NCI-H2029 (cell line): ENCODE data around the gene GRM1.

Source experiments
- DNase-seq: peaks from one replicate; lab custom pipeline; 2025; lab: John Stamatoyannopoulos, UW

Gene GRM1

DNA sequence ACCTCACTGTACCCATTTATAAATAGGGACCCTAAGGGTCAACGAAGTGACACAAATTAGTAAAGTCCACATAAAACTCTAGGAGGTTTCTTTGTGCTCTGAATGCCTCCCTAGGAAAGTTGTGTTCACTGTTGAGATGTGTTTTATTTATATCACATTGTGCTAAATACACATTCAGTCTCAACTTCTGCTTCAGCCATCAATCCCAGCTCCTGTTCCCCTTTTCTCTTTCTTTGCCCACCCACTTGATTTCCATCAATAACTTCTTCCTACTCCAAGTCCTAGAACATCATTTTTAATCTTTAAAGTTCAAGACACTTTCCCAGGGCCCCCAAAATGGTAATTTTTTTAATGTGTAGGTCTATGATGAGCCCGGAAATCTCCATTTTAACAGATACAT, 306.5 kb downstream of the GRM1 start:
- DNase-seq: no peak

DNA sequence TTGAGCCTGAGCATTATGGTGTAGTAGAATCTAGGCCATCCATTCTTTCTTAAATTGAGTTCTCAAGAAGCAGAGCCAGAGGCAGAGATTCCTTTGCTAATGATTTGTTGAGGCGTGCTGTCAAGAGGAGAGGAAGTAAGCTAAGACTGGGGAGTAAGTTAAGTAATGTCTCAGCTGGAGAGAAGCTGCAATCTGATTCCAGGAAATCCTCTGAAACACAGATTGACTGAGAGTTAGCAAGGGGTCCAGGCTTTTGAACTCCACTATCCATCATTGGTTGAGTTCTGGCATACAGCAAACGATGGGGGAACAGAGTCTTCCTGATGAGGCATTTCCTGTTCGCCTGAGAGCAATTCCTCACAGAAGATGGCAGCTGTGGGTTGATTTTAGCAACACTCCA, 307.3 kb downstream of the GRM1 start:
- DNase-seq: no peak

DNA sequence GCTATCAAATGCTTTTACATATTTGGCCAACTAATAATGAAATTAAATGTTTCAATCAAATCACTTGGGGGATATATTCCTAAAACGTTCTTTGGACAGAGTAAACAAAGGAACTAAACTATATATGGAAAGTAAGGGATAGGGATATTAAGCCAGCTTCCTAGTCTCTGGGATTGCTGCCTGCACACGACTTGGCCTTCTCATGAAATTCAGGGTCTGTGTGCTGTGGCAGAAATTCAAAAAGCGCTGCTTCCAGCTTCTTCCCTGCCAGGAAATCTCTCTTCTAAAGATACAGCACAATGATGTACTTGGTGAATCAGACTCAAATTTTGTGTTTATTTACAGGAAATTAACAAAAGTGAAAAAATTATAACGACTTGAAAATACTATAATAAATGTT, 308.5 kb downstream of the GRM1 start:
- DNase-seq: no peak

DNA sequence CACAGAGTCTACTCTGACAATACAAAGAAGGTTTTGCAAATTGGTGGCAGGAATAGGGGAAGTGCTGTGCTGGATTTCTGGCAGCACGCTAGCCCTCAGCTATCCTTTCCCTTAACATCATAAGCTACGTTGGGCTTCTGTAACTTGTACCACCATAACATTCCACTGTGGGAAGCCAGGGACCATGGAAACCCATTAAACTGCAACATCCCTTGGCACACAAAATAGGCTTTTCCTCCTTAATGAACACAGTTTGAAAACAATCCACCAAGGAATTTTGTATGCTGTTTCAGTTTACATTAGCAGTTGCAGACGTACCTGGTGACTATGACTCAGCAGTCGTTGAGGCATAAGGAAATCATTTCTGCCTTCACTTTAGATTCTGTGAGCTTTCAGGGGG, 310.9 kb downstream of the GRM1 start:
- DNase-seq: no peak

DNA sequence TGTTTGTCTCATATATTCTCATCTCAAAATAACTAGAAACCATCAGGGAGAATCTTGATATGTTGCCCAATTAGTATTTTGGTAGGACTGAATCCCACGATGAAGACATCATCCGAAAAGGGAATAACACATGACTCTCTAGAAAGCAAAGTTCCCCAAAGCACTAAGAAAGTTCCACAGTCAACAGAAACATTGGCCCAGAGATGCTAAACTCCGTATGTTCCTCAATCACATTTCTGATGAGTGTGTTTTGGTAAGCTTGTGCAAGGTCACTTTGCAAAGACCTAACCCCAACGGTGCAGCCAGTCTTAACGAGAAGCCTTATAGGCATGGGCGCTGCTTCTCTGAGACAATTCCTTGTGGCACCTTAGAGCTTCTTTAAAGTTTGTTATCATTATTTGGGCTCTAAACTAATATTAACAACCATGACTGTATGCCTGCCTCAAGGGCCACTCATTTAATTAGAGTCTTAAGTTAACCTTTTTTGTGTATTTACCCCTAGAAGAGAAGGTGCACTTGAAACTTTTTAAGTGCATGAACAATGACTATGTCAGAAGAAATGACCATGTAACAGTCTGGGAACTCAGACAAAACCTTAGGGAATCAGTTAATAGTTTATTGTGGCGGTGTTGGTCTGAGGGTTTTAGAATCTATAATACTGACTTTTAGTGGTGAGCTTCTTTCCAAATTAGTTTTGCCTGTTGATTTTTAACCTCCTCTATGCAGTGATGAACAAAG, 312.8 kb downstream of the GRM1 start:
- DNase-seq: no peak

DNA sequence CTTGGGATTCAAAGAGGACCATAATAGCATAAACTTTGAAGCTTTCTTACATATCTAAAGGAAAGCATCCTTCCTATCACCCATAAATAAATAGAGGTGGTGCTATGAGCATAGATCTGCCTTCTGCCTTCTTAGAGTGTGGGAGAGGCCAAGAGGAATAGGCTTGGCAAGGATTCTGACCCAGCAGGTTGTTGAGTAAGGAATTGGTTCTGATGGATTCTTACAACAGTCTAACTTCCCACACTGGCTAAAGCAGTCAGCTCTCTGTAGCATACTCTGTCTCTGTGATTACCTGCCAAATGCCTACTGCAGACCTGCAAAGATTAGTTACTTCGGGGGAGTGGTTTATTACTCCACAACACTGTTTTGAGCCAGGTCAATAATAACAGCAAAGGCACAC, 316.7 kb downstream of the GRM1 start:
- no peak for DNase-seq

DNA sequence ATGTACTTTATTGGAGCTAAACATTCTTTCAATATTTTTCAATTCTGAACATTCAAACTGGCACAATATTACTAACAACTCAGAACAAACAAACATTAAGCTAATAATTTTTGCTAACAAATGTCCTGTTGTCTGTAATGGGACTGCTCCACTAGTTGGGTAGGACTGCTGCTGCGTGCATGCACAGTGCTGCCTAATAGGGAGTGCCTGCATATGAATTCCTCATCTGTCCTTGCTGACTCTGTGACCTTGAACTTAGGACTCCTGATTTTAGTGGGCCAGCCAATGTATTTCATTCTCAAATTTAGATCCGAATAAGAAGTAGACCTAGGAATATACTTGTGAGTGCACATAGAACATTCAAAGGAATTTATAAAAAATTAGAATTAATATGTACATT, 318.2 kb downstream of the GRM1 start:
- no peak for DNase-seq

DNA sequence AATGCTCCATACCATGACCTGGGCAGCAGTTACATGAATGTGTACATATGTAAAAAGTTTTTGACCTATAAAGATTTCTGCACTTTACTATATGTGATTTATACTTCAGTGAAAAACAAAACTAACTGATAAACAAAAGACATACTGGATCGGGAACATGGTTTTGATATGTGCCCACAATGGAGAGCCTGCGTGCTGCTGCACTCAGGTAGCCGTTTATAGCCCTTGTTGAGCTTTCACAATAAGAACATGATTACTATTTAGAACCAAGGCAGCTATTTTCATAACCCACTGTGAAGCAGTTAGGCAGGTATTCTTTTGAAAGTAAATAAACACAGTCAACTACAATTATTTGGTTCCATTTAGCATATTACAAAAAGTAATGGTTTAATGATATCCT, 318.8 kb downstream of the GRM1 start:
- DNase-seq: no peak

DNA sequence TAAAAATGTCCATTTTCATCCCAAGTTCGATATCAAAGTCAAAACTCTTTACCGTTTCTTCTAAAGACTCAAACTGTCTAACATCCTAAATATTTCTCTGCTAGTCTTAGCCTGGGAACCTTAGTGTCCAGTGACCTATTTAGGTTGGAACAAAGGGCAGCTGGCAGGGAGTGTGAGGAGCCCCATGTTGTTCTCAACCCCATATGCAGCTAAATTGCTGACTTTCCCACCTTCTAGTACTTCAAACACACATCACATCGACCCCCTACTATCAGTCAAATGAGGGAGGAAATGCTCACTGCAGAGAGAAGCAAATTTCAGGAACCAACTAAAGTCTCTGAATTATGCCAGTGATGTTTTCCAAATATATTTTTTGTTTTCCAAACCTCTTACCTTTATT, 322.2 kb downstream of the GRM1 start:
- DNase-seq: no peak

DNA sequence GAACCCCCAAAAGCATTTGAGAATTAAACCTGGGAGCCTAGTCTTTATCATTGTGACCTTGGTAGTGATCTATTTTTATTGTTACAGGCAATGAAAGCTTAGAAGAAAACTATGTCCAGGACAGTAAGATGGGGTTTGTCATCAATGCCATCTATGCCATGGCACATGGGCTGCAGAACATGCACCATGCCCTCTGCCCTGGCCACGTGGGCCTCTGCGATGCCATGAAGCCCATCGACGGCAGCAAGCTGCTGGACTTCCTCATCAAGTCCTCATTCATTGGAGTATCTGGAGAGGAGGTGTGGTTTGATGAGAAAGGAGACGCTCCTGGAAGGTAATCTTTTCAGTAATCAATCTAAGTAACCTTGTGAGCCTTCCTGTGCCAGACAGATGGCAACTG, 323.3 kb downstream of the GRM1 start:
- DNase-seq: no peak

DNA sequence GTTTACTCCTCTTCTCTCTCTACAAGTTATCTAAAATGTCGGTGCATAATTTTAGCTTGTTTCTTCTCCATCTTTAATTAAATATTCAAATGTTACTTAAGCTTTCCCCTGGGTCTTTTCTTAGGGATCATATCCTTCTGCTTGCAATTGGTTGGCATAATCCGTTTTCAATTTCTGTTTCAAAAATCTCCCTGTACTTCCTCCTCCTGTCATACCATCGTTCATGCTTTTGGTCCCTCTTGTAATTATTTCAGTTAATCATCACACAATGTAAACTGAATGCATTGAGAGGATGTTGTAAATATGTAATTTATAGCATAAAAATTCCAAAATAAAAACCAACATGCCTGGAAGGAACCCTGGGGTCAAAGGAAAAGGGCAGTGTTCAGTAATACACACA, 325.6 kb downstream of the GRM1 start:
- no peak for DNase-seq

DNA sequence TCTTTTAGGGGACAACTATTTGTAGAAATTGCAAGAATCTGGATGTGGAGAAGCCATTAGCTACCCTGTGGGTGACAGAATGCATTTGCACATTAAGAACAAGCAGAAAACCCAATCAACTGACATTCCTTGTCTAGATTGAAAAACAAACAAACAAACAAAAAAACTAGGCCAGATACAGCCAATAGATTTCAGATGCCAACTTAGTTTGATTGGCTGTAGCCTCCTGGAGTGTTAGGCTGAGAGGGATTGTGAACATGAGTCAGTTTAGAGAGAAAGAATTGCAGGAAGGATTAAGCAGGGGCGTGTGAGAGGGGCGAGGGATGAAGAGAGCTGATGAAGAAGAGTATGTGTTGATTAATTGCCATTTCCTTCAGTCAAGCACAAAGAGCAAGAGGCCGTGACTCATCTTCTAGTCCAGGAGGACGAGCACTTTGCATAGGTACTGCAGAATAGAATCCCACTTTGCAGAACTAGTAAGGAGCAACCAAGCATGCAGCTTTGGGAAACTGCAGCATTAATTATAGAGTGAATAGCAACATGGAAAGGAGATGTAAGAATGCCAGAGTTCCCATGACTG, 326.7 kb downstream of the GRM1 start:
- DNase-seq: no peak

DNA sequence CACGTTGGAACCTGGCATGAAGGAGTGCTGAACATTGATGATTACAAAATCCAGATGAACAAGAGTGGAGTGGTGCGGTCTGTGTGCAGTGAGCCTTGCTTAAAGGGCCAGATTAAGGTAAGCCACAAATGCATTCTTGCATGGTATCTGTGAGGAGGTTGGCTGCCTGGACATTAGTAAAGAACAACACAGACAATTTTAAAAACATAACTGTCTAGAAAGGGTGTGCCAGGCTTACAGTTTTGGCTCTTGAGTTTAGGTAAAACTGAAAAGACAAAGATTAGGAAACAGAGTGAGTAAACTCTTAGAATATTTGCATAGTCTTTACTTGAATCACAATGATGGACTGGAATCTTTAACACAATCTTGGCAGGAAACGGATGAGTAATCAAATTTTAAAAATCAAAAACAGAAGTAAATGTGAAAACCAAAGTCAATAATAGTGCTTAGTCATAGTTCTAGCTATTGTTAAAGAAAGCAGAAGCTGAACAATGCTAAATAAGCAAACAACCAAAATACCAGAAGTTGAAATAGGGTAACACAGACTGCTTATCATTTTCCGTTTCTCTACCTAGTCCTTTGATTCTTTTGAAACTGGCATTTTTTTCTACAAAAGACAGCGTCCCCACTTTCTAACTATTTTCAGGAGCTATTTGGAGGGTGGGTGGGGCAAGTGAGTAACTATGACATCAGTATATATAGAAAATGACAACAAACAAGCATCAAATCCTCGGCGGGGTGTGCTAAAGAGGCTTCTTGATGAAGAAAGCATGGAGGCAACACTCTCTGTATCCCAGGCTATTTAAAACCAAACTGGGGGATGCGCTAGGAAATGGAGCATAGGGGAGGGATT, 328.9 kb downstream of the GRM1 start:
- DNase-seq: no peak

DNA sequence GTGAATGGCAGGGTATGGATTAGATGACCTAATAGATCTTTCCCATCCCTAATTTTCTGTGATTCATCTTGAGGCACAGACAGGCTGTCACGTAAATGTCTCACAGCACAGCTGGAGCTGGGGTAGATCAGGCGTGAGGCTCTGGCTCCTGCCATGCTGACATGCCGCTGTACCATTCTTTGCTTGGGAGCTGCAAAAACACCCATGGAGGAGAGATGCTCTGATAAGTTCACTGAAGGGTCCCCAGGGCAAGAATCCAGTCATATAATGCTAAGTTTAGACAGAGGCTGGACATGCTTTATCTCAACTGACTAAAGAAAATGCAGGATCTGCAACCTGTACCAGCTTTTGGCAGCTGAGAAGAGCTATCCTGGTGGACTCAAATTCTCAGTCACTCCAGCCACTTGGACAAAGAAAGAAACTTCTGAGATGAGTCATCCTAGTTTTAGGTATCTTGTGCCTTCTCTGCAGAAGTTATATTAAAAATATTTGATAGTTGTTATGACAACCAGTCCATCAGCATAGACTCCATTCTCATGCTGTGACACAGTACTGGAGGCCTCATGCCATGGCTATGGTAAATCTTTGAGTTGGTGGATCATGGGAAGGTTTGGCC, 329.7 kb downstream of the GRM1 start:
- no peak for DNase-seq

DNA sequence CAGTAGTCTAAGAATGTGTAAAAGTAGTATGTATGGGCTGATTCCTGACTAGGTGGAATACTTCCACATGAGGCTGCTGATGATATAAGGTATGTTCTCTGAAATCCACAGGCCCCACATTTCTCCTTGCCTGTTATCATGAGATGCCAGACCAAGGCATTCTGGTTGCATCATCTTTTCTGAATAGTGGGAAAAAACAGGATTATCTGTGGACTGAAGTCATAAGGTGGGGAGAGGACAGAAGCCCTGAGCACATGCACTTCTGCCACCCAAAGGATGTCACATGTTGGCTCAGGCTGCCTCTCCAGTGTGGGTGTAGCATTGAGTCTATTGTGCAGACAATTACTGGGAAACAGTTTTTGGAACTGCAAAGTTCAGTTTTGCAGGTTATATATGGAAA, 330.3 kb downstream of the GRM1 start:
- DNase-seq: no peak

DNA sequence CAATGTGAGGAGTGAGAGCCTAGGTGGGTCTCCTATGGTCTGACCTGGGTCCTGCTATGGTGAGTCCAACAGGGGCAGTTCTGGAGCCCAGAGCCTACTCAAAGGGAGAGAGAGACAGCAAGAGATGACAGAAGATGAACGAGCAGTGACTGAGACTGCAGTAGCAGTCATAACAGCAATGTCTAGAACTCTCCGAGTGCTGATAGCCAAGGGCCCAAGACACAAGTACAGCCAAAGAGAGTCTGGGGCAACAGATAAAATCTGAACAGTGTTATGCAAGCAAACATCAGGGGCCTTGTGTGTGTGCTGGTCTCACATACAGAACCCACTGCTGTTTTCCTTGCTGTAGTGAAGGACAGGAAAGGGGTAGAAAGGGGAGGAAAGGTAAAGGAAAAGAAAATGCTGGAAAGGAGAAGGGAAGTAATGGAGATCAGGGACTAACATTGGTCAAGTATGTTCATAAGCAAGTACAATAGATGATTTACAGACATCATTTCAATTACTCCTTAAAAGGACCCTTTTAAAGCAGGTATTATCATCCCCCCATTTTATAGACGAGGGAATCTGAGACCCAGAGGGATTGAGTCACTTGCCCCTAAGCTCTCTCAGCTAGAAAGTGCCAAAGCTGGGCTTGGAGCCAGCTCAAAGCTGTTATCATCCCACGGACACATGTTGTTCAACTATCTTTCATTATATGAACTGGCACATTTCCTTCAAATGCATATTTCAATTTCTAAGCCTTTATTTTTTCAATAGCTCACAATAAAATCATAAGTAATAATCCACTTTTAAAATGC, 332.5 kb downstream of the GRM1 start:
- no peak for DNase-seq

DNA sequence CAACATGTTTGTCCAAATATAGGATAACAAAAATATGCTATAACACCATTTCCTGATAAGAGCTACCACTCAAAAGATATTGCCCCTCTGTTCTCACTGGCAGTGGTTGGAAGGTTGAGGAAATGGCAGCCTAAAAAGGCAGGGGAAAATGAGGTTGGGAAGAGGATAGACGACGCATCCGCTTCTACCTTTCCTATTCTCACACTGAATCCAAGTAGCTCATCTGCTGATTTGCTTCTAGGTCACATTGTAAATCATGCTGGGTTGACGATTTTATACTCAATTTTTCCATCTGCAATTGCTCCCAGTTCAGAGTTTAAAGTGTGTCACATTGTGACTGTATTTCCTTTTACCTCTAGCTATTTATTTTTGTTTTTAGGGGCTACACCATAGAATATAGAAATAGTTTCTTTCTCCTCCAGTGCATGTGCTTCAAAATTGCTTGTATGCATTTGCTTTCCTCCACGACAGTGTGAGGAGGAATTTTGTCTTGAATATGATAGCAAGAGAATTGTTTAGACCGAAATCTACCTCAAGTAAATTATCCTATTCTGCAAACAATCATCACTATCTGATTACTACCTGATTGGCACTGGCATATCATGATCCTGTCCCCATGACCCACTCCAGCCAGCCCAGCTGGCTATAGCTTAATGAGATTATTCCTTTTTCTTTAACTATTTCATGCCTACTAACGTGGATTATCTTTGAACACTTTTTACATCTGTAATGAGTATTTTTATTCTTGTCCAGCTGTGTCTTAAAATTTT, 335.2 kb downstream of the GRM1 start:
- DNase-seq: no peak

DNA sequence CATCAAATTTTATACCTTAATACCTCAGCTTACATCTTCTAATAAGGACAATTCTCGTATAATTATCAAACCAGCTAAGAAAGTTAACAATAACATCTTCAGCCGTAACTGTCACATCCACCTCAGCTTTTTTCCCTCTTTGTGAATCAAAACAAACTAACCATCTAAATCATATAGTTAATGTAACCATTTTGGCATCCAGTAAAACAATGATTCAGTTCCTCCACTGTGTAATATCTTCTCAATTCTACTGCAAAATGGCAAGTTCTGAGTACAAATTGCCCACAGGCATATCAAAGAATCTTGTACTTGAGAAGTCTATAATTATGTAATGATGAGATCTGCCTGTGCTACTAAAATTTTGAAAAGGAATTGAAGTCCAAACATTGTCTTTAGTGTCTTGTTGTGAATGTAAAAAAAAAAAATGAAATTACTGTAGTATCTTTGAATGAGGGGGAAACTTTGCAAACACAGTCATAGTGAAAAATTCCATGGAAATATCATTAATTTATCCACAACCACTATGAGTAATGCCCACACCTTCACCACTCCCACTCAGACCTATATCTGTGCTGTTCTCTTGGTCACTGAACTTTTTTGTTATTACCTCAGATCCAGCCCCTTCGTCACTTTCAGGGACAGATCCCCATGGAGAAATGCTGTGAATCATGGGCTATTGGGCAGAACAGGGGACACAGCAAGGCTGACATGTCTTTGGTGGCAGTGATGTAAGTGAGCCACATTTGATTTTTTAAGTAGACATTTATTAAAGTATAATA, 336.1 kb downstream of the GRM1 start:
- DNase-seq: no peak

DNA sequence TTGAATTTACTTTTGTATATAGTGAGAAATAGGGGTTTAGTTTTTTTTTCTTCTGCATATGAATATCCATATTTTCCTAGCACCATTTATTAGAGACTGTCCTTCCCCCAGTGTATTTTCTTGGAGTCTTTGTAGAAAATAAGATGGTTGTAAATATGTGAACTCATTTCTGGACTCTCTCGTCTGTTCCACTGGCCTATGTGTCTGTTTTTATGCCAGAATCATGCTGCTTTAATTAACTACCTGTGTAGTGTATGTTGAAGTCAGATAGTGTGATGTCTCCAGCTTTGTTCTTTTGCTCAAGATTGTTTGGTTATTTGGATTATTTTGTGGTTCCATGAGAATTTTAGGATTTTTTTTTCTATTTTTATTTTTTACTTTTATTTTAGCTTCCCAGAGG, 338.2 kb downstream of the GRM1 start:
- DNase-seq: no peak

DNA sequence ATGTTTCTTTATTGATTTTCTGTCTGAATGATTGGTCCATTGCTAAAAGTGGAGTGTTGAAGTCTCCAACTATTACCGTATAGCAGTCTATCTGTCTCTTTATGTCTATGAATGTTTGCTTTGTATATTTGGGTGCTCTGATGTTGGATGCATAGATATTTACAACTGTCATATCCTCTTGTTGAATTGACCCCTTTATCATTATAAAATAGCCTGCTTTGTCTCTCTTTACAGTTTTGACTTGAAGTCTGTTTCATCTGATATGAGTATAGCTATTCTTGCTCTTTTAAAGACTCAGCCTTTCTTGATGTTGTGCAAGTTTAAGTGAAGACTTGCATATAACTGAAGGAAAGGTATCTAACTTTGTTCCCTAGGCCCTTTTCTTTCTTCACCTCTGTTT, 341.0 kb downstream of the GRM1 start:
- DNase-seq: no peak
